Cardiac septum (tissue), 1 donor: Measurements from ENCODE around the gene PHLDA2. TPM values are rescaled to one million over a fixed set of nuclear protein-coding genes. Genes with fewer than 3 reads are reported as not detected.
"Not testable (repeated sequence)": the region's sequence is repeated elsewhere in the genome, so short reads cannot be mapped to it uniquely, and the experiment has no call there.

Experiments
- DNase-seq: peaks from one replicate; pipeline ENCODE4 v3.0.0-alpha.2; 2020; ENCODE audit warnings: low spot score
- intact Hi-C: fragments of 100-400 bp; cut with DNase I; formaldehyde crosslinking; loops from one replicate; pipeline ENCODE4 v1.14.0; 2022
- total RNA-seq: library from RNA; stranded (reverse); fragmentation: NEBNext Ultra II Directional; extraction: Animal tissue kit (Norgen Biotek cat#: 25700); gene quantifications from one replicate; pipeline ENCODE4 v1.2.1, GENCODE V29; 2021
- donor health status: DM: no; HTN: no; CAD: no.

PHLDA2 gene
- total RNA-seq, 1 donor from 2014 or later: 2.1 TPM

DNA sequence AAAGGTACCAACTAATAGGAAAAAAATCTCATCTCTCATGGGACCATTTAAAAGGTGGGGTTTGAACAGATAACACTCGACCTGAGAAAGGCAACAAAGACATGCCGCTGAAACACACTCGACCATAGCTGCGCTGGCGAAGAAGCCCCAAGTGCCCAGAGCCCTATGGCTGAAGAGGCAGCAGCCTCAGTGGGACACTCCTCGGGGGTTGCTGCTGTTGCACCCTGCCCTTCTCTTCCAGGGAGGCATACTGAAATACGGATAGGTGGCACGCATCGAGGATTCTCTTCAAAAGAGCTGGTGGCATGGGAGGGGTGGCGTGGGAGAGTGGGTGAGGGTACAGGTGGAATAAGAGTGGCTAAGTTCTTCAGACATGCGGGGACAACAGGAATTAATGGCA lies 18.5 kb upstream of the PHLDA2 start:
- DNase-seq: no peak
- intact Hi-C loops: no loop called here

DNA sequence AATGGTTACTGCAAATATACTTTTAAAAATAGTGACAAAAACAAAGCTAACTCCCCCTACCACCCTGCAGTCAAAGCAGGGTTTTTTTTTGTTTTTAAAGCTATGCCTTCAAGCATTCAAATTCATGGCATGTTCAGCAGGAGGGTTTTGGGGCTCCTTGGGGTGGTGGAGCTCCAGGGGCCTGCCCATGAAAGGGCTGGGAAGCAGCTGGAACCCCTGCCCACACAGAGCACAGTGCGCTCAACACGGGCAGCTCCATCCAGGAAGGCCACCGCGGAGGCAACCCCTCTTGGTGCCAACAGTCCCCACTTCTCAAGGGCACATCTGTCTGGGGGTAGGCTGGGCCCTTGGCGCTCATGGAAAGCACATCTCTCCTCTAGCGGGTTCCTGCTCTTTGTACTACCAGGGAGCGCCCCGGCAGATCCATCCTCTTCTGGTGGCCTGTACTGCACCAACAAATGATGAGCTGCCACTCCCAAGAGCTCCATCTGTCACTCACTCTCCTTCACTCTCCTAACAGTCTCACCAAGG lies 16.6 kb upstream of the PHLDA2 start:
- DNase-seq: no peak
- intact Hi-C loops: no loop called here

DNA sequence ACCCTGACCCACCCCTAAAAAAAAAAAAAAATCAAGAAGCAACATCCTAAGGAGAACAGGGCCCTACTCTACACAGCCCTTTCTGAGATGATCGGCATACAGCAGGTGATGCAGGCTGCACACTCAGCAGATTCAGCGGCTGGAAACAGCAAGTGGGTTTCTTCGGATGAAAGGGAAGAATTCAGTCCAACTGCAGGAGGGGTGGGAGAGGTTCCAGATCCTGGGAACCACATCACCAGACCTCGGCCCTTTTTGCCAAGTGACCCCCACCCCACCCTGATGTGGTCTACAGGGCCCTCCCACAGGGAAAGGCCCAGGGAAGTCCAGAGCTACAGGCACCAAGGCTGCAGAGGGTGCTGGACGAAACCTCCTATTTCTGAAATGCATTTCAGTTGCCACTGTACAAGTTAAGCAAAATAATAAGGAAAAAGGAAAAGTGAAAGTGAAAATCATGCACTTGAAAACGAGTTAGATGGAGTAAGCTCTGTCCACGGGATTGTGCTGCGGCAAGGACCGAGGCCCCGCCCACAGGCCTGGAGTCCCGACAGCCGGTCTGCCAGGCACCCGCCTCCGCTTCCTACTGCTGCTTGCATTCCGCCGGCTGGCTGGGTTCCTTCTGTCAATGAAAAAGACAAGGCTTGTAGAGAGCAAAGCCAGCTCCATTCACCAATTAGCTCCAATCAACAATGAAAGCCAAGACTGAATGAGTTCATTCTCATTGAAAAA lies 16.0 kb upstream of the PHLDA2 start:
- peak; percentile 92 for DNase-seq
- intact Hi-C loops: no loop called here

DNA sequence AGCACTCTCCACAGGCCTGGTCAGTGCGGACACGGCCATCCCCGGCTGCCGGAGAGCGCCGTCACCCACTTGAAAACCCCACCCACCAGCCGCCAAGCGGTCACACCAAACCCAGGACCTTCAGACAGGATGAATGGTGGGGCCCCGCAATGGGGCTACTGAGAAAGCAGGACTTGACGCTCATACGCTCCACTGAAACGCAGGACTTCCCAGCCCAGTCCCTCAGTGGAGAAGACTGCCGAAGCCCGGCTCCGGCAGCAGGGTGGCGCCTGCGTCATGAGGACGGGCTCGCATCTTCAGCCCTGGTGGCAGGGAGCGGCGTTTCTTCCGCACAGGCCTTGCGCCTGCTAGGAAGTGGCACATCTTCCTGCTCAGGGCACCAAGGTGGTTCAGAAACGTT lies 15.3 kb upstream of the PHLDA2 start:
- intact Hi-C loops: no loop called here
- no peak for DNase-seq

DNA sequence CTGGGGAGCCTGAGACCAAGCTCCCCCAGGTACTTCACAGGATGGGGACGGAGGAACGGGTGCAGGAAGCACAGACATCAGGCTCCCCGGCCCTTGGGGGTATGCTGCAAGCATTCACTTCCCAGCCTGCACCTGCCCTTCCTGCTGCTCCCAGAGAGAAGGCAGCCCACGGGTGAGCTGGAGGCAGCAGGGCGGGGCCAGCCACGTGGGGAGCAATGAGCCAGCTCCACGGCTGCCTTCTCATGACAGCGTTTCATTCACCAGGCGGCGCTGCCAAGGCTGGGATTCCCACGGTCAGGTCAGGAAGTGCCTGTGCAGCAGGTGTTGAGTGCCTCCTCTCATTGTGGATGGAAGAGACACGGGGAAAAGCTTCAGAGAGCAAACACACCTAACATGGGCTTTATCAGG lies 14.5 kb upstream of the PHLDA2 start:
- DNase-seq: no peak
- intact Hi-C loops: no loop called here

DNA sequence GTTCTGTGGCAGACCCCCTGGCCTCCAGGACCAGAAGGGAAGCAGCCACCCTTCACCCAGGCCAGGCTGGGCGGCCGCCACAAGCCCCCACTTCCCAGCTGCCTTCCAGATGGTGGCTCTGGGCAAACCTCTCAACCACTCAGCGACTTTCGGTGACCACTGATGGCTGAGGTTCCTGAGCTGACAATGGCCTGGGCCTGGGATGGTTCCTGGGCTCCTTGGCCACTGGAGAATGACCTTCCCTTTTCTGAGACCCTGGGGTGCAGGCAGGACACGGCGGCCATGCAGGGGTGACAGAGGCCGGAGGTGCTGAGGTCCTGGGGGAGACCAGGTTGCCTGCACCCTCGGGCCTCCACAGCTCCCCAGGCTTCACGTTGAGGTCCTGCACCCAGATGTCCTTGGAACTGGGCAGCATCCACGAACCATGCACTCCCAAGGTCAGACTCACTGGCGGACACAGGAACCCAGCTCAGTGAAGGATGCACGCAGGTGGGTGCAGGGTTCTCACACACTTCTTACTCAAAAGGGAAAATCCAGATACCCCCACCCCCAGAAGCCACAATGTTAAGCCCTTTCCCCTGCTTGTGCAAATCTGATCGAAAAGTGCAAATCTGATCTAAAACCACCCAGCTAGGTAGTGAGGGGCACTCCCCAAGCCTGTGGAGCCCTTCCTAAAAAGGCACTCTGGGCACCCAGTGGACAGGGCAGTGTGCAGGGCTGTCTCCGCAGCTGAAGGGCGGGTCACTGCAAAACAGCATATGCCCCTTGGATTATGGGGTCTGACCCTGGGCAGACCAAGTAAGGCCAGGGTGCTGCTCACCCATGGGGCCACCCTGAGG lies 13.9 kb upstream of the PHLDA2 start:
- no peak for DNase-seq
- intact Hi-C loops: no loop called here

DNA sequence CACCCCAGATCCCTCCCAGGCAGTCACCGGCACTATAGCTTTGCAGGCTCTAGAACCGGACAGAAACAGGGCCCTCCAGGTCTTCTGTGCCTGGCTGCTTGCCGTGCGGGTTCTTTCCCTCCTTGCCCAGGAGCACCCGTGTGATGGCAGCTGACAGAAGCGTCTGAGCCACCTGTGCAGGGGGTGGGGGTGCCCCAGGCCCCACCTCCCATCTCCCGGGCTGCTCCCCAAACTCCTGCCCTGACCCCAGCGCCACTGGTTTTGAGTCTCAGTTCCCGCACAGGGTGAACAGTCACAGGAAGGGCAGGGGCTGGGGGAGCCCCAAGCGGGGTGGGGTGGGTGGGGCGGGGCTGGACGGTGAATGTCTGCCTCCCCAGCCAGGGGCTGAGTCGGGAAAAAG lies 13.2 kb upstream of the PHLDA2 start:
- DNase-seq: no peak
- intact Hi-C loops: no loop called here

DNA sequence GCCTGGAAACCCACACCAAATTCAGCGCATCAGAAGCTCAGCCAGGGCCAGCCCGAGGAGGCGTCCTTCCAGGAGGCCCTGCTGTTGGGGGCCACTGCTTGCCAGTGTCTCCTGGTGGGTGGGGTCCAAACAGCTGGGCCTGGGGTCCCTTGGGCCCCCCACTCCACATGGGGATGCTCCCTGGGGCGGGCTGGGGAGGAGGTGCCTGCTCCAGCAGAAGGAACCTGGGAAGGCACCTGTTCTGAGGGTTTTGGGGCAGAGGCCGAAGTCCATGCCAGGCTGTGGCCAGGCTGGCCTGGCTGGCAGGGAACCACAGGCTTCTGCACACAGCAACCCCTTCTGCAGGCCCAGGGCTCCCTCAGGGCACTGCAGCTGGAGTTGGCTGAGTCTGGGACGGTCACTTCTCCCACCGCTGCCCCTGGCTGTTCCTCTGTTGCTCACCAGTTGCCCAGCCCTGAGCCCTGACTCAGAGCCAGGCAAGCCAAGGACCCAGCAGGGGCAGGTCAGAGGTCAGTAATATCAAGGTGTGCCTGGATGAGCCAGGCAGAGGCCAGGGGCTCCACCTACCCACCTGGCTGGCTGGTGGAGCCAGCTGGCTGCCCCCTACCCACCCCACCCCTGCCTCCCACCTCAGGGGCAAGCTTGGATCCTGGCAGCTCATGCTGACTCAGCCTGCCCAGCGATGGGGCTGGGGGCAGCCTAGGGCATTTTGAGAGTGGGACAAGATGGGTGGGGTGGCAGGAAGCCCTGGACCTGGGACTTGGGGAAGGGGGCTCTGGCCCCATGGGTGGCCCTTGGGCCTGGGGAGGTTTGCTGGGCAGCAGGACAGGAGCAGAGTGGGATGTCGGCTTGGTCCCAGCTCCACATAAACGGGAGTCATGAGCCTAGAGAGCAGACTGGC lies 12.0 kb upstream of the PHLDA2 start:
- peak; percentile 66 for DNase-seq
- intact Hi-C loops: no loop called here

DNA sequence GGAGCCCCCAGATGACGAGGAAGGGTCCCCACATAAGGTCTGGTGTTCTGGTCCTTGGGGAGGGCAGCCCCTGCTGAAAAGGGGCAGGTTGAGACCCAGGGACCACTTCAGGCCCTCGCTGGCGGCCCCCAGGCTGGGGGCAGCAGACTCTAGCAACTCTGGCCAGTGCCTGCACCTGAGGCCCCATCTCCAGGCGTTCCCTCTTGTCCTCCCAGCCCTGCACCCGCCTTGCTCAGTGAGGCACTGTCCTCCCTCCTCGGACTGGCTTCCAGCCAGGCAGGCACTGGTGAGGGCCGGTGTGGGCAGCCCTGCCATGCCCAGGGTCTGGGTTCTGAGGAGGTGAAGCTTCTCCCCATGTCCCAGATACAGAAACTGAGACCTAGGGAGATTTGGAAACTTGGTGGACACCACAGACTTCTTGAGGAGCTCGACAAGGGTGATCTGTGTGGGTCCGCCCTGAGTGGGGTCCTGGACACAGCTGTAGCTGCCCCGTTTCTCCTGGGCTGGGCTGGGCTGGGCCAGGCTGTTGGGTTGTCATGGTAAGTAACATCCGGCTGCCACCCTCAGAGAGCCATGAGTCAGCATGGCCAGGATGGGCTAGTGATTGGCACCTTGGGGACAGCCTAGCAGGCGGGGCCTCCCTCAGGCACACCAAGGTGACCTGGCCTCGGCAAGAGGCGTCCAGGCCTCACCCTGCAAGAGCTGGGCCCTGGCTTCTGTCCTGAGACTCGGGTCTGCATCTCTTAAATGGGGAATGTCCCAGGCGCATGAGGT lies 11.1 kb upstream of the PHLDA2 start:
- intact Hi-C loops: no loop called here
- peak; percentile 80 for DNase-seq

DNA sequence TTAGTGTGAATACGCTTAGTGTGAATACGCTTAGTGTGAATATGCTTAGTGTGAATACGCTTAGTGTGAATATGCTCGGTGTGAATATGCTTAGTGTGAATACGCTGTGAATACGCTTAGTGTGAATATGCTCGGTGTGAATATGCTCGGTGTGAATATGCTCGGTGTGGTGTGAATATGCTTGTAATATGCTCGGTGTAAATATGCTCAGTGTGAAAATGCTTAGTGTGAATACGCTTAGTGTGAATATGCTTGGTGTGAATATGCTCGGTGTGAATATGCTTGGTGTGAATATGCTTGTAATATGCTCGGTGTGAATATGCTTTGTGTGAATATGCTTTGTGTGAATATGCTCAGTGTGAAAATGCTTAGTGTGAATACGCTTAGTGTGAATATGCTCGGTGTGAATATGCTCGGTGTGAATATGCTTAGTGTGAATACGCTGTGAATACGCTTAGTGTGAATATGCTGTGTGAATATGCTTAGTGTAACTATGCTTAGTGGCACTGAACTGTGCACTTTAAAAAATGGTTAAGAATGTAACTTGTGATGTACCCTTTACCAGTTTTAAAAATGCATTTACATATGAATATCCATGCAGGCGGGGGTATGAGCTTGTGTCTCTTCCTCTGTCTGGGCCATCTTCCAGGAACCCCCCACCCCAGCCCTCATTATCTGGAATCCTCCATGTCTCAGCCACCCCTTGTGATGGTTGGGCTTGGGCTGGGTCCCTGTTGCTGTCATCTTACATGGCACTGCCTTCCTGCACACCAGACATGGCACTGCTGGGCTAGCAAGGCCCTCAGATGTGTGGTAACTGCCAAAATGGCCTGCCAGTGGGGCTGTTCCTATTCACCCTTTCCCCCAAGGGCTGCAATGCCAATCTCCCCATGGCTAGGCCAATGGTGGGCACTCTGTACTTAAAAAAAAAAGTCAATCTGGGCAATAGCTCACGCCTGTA lies 9.5 kb upstream of the PHLDA2 start:
- intact Hi-C loops, DNase-seq: not testable (repeated sequence)

DNA sequence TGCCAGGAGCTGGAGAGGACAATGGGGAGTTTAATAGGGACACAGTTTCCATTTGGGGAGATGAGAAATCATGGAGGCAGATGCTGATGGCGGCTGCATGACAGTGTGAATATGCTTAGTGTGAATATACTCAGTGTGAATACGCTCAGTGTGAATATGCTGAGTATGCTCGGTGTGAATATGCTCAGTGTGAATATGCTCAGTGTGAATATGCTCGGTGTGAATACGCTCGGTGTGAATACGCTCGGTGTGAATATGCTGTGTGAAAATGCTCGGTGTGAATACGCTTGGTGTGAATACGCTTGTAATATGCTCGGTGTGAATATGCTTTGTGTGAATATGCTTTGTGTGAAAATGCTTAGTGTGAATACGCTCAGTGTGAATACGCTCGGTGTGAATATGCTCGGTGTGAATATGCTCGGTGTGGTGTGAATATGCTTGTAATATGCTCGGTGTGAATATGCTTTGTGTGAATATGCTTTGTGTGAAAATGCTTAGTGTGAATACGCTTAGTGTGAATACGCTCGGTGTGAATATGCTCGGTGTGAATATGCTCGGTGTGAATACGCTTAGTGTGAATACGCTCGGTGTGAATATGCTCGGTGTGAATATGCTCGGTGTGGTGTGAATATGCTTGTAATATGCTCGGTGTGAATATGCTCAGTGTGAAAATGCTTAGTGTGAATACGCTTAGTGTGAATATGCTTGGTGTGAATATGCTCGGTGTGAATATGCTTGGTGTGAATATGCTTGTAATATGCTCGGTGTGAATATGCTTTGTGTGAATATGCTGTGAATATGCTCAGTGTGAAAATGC lies 8.6 kb upstream of the PHLDA2 start:
- DNase-seq, intact Hi-C loops: not testable (repeated sequence)

DNA sequence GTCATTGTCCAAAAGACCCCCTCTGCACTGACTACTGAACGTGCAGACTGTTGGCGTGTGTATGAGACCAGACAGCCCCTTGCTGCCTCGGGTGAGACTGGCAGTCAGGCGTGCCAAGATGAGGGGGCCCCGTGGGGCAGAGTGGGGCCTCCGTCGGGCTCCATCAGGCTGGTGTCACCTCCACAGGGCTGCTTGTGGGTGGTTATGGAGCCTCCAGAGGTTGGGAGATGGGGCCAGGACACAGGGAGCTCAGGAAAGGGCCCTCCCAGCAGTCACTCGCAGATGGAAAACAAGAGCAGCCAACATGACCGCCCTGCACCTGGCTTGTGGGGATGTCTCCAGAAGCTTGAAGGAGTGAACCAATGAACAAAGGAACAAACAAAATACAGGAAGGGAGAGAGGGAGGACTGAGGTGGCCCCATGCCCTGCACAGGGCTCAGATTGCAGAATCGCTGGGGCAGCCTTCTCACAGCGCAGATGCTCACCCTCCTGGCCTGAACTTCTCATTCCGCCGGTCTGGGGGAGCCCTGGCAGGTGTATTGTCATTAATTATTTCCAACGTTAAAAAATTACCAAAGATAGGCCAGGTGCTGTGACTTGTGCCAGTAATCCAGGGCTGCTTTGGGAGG lies 5.5 kb upstream of the PHLDA2 start:
- DNase-seq: peak; percentile 70
- intact Hi-C loops: no loop called here

DNA sequence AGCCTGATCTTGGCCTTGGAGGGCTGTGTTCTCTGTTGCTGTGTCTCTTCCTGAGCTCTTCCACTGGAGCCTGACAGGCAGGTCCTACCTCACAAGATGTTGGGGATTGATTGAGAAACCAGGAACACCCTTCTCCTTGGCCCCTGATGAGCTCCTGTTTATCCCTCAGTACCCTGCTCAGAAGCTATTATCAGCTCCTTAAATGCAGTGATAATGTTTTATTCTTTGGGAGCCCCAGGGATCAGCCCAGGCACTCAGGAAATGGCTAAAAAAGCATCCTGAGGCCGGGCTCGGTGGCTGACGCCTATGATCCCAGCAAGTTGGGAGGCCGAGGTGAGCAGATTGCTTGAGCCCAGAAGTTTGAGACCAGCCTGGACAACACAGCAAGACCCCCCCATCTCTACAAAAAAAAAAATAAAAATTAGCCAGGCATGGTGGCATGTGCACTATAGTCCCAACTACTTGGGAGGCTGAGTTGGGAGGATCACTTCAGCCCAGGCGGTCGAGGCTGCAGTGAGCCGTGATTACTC lies 4.9 kb upstream of the PHLDA2 start:
- DNase-seq: no peak
- intact Hi-C loops: no loop called here

DNA sequence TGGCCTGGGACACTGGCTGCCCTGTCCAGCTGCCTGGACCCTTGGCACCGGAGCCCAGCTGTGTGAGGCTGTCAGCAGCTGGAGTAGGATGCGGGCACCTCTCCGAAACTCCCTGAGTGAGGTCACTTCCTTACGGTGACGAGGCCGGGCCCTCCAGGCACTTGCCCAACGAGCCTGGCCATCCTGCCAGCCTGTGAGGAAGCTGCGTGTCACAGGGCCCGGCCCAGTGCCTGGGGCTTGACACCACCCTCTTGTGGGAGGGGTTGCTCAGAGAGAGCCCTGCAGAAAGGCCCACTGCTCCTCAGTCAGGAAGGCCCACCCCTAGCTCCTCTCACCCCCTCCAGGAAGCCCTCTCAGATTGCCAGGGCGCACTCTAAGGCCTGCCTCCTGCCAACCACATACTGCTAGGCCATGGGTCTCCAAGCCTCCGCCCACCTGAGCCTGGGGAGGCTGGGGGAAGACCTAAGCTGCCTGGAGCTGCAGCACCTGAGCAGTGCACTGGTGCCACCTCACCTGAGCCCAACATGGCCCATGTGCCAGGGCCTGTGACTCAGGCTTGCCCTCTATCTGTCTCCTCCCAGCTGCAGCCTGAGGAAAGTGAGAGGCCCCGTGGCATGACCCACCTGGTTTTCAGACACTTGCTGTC lies 4.3 kb upstream of the PHLDA2 start:
- peak; percentile 90 for DNase-seq
- intact Hi-C loops: no loop called here

DNA sequence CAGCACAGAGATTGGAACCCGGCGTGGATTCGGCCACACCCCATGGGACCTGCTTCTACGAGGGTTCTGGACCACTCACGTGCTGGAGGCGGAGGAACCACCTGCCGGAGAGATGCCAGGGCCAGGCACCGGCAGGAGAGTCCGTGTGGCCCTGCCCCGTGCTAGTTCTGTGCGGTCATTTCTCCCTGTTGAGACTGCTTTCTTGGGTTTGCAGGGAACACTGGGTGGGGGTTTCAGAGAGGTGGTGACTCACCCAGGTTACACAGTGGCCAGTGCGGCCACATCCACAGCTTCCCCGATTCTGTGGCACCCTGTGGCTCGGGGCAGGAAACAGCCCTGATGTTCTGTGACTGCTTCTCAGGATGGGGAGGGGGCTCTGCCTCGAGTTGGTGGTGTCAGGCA lies 3.6 kb upstream of the PHLDA2 start:
- DNase-seq: peak; percentile 46

More for the DNA sequence above, 3.6 kb upstream of the PHLDA2 start:
- intact Hi-C loops: no loop called here
